Measurements from ENCODE around the gene TXLNA.

DNA sequence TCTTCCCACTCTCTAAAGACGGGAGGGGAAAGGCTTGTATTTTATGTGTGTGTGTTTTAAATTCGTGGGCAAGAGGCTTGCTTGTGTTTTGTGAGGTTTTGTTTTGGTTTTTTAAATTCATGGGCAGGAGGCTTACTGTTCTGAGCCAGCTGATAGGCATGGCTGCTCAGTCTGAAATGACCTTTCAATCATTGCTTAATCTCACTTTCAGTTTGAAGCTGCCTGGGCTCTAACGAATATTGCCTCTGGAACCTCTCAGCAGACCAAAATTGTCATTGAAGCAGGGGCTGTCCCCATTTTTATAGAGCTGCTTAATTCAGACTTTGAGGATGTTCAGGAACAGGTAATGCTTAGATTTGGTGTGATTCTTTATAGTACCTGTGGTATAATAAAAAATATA, 20.3 kb upstream of the TXLNA start:
- TF ChIP-seq, protein P1, sequence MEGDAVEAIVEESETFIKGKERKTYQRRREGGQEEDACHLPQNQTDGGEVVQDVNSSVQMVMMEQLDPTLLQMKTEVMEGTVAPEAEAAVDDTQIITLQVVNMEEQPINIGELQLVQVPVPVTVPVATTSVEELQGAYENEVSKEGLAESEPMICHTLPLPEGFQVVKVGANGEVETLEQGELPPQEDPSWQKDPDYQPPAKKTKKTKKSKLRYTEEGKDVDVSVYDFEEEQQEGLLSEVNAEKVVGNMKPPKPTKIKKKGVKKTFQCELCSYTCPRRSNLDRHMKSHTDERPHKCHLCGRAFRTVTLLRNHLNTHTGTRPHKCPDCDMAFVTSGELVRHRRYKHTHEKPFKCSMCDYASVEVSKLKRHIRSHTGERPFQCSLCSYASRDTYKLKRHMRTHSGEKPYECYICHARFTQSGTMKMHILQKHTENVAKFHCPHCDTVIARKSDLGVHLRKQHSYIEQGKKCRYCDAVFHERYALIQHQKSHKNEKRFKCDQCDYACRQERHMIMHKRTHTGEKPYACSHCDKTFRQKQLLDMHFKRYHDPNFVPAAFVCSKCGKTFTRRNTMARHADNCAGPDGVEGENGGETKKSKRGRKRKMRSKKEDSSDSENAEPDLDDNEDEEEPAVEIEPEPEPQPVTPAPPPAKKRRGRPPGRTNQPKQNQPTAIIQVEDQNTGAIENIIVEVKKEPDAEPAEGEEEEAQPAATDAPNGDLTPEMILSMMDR (IDR thresholded peaks at IDR 0.05): no peak
- TF ChIP-seq, protein P2, sequence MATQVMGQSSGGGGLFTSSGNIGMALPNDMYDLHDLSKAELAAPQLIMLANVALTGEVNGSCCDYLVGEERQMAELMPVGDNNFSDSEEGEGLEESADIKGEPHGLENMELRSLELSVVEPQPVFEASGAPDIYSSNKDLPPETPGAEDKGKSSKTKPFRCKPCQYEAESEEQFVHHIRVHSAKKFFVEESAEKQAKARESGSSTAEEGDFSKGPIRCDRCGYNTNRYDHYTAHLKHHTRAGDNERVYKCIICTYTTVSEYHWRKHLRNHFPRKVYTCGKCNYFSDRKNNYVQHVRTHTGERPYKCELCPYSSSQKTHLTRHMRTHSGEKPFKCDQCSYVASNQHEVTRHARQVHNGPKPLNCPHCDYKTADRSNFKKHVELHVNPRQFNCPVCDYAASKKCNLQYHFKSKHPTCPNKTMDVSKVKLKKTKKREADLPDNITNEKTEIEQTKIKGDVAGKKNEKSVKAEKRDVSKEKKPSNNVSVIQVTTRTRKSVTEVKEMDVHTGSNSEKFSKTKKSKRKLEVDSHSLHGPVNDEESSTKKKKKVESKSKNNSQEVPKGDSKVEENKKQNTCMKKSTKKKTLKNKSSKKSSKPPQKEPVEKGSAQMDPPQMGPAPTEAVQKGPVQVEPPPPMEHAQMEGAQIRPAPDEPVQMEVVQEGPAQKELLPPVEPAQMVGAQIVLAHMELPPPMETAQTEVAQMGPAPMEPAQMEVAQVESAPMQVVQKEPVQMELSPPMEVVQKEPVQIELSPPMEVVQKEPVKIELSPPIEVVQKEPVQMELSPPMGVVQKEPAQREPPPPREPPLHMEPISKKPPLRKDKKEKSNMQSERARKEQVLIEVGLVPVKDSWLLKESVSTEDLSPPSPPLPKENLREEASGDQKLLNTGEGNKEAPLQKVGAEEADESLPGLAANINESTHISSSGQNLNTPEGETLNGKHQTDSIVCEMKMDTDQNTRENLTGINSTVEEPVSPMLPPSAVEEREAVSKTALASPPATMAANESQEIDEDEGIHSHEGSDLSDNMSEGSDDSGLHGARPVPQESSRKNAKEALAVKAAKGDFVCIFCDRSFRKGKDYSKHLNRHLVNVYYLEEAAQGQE (IDR thresholded peaks at IDR 0.05): no peak
- TF ChIP-seq, protein P3, sequence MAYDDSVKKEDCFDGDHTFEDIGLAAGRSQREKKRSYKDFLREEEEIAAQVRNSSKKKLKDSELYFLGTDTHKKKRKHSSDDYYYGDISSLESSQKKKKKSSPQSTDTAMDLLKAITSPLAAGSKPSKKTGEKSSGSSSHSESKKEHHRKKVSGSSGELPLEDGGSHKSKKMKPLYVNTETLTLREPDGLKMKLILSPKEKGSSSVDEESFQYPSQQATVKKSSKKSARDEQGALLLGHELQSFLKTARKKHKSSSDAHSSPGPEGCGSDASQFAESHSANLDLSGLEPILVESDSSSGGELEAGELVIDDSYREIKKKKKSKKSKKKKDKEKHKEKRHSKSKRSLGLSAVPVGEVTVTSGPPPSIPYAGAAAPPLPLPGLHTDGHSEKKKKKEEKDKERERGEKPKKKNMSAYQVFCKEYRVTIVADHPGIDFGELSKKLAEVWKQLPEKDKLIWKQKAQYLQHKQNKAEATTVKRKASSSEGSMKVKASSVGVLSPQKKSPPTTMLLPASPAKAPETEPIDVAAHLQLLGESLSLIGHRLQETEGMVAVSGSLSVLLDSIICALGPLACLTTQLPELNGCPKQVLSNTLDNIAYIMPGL (CRISPR knock-in tag; IDR thresholded peaks at IDR 0.05; ENCODE audit: borderline replicate concordance): no peak
- no peak for TF ChIP-seq SMC3 (IDR thresholded peaks at IDR 0.05)
- TF ChIP-seq, protein P4, sequence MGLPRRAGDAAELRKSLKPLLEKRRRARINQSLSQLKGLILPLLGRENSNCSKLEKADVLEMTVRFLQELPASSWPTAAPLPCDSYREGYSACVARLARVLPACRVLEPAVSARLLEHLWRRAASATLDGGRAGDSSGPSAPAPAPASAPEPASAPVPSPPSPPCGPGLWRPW (IDR thresholded peaks at IDR 0.05): no peak
- no peak for TF ChIP-seq POLR2A (IDR thresholded peaks at IDR 0.05; ENCODE audit: low read length)
- TF ChIP-seq CHD2 (IDR thresholded peaks at IDR 0.05; ENCODE audit: low read length, partially characterized antibody): no peak
- no peak for TF ChIP-seq USF2 (IDR thresholded peaks at IDR 0.05)
- no peak for TF ChIP-seq NPAS2 (CRISPR knock-in tag; IDR thresholded peaks at IDR 0.05; ENCODE audit: borderline replicate concordance)
- no peak for TF ChIP-seq HDAC2 (IDR thresholded peaks at IDR 0.05)
- TF ChIP-seq HOXB13 (CRISPR knock-in tag; IDR thresholded peaks at IDR 0.05; ENCODE audit: low read depth): no peak
- TF ChIP-seq EP300 (IDR thresholded peaks at IDR 0.05): no peak
- no peak for TF ChIP-seq JUN (IDR thresholded peaks at IDR 0.05)
- no peak for TF ChIP-seq CEBPB (IDR thresholded peaks at IDR 0.05)

Data from A549 (cell line).